Cardiac muscle cell (in vitro differentiated cells and primary cell): ENCODE data around the gene TPRG1. TPM values are rescaled to one million over a fixed set of nuclear protein-coding genes. Genes with fewer than 3 reads are reported as not detected.

Source experiments
- DNase-seq, 2 donors: peaks; one replicate each; pipeline versions ENCODE4 v3.0.0 to v3.0.0-alpha.2; 2010 to 2017; ENCODE audit warnings: low read depth in 1 of 2, low spot score in 1 of 2
- H3K27ac ChIP-seq: fragments of 200-600 bp; sonication (generic); 2 replicates; pipeline ENCODE4 v1.5.1; 2016
- H3K27me3 ChIP-seq: fragments of 200-600 bp; sonication (generic); 2 replicates; pipeline ENCODE4 v1.6.0; 2016; ENCODE audit warnings: control low read depth
- H3K36me3 ChIP-seq: fragments of 200-600 bp; sonication (generic); 2 replicates; pipeline ENCODE4 v1.5.1; 2016; ENCODE audit warnings: control low read depth
- H3K4me1 ChIP-seq: fragments of 200-600 bp; sonication (generic); 2 replicates; pipeline ENCODE4 v1.8.1; 2017; ENCODE audit warnings: low read depth, mild to moderate bottlenecking, mixed run types
- H3K4me3 ChIP-seq: fragments of 200-600 bp; sonication (generic); 2 replicates; pipeline ENCODE4 v1.5.1; 2016; ENCODE audit warnings: mild to moderate bottlenecking
- H3K9me3 ChIP-seq: fragments of 200-600 bp; sonication (generic); 2 replicates; pipeline ENCODE4 v1.5.1; 2017; ENCODE audit warnings: low read depth, mild to moderate bottlenecking, control low read depth
- polyA plus RNA-seq: library from polyadenylated mRNA; unstranded; fragments of >200 nt; fragmentation: Nextera tagmentation; extraction: Ambion mirVana; gene quantifications from 2 replicates; pipeline ENCODE4 v1.2.1, GENCODE V29; 2016
- total RNA-seq: library from RNA; depleted of rRNA; stranded (reverse); fragments of >200 nt; gene quantifications from 2 replicates; pipeline ENCODE4 v1.2.3, GENCODE V29; 2016
- TF ChIP-seq, protein P1 (sequence below): IDR thresholded peaks from 2 replicates; pipeline ENCODE4 v1.5.1; 2012; ENCODE audit warnings: low read depth, mild to moderate bottlenecking, low read length

TPRG1 gene
- total and polyA plus RNA-seq, 2 experiments from 2014 or later, result 0.09 to 0.48 TPM

DNA sequence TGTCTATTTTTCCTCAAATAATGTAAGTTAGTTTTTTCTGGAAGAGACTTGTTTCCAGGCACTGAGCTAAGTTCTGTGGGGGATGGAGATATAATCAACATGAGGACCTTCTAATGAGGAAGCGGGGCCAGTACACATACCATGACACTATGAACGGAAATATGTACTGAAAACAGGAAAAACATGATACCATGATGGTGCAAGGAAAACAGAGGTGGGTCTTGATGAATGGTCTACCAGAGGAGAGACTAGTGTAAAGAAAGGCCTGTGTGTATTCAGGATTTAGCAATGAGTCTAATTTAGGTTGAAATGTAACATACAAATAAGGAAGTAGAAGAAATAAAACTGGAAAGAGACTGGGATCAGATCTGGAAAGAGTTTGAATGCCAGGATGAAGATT lies 38.9 kb upstream of the TPRG1 start:
- no peaks in the 10 kb centered on the region for H3K9me3 ChIP-seq
- H3K4me1 ChIP-seq, result no peaks in the 10 kb centered on the region
- H3K4me3 ChIP-seq, result no peak overlapping the region
- TF ChIP-seq, protein P1, sequence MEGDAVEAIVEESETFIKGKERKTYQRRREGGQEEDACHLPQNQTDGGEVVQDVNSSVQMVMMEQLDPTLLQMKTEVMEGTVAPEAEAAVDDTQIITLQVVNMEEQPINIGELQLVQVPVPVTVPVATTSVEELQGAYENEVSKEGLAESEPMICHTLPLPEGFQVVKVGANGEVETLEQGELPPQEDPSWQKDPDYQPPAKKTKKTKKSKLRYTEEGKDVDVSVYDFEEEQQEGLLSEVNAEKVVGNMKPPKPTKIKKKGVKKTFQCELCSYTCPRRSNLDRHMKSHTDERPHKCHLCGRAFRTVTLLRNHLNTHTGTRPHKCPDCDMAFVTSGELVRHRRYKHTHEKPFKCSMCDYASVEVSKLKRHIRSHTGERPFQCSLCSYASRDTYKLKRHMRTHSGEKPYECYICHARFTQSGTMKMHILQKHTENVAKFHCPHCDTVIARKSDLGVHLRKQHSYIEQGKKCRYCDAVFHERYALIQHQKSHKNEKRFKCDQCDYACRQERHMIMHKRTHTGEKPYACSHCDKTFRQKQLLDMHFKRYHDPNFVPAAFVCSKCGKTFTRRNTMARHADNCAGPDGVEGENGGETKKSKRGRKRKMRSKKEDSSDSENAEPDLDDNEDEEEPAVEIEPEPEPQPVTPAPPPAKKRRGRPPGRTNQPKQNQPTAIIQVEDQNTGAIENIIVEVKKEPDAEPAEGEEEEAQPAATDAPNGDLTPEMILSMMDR, result no peak
- H3K27ac ChIP-seq, result no peak overlapping the region
- no peaks in the 10 kb centered on the region for H3K36me3 ChIP-seq
- DNase-seq, result no peak
- no peaks in the 10 kb centered on the region for H3K27me3 ChIP-seq

DNA sequence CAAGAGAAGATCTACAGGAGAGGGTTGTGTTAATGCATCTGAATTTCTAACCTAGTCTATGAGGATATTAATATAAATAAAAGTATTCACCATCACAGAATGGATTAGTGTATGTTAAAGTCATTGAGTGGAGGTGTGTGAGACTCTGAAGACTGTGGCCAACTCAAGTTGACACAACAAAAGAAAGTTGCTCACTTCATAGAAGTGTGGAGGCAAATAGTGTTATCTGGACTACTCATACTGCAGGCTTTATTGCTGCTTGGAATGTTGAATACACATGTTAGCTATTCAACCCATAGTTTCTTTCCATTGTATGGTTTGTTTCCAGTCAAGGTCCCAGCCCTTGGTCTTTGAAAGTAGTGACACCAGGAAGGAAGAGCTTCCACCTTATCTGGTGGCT lies 38.0 kb upstream of the TPRG1 start:
- Histone ChIP-seq H3K9me3 (no peaks in the 10 kb centered on the region), H3K27me3 (no peaks in the 10 kb centered on the region), H3K4me1 (no peaks in the 10 kb centered on the region), H3K27ac (no peak overlapping the region), H3K36me3 (no peaks in the 10 kb centered on the region), H3K4me3 (no peak overlapping the region)
- no peak for DNase-seq
- TF ChIP-seq, protein P1, result no peak

DNA sequence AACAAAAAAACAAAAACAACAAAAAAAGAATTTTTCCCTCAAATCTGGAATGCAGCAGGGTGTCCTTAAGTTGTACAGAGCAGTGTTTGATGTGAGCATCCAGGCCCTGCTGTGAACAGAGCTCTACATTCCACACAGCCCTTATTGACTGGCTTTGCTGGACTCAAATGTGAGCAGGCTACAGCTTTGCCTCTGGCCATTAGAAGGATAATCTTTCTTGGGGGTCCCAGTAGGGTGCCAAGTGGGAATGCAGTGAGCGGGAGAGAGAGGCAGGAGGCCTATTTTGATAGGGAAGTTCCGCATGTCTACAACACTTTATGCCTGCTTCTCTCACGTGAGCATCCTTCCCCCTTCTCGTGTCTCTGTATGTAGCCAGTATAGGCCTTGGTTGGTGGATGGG lies 34.4 kb upstream of the TPRG1 start:
- TF ChIP-seq, protein P1, result no peak
- no peak for DNase-seq

DNA sequence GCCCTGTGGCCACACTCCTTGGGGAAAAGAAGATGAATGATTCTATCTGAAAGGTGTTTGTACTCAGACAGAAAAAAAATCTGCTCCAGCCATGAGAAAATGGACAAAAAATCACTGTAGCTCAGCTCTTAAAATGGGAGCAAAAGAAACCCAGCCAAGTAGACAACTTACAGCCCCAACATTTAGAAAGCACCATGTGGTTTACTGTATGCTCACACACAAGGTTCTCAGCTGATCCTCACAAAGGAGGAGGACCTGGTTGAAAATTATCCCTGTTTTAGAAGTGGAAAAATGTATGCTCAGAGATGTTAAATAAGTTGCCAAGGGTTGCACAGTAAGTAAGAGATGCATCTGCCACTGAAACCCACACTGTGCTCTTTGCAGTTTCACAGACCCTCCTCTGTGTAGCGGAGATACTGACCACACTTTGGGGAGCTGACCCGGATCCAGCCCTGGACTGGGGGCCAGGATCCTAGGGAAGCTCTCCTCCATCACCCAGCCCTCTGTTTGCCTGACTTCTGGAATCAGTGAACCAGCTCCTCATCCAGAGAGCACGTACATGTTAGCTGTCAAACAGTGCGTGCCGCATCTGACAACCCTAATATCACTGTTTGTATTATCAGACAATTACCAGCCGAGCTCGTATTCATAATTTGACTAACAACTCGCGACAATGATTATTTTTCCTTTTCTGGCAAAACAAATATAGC lies 32.7 kb upstream of the TPRG1 start:
- DNase-seq, result no peak
- Histone ChIP-seq H3K27me3 (peaks cover 4% of the 10 kb centered on the region), H3K4me3 (no peak overlapping the region), H3K9me3 (no peaks in the 10 kb centered on the region), H3K4me1 (no peaks in the 10 kb centered on the region), H3K27ac (no peak overlapping the region), H3K36me3 (no peaks in the 10 kb centered on the region)
- TF ChIP-seq, protein P1, result no peak

More for the DNA sequence above, 34.4 kb upstream of the TPRG1 start:
- H3K27ac ChIP-seq, result no peak overlapping the region
- no peaks in the 10 kb centered on the region for H3K36me3 ChIP-seq
- H3K4me1 ChIP-seq, result no peaks in the 10 kb centered on the region
- no peak overlapping the region for H3K4me3 ChIP-seq
- no peaks in the 10 kb centered on the region for H3K9me3 ChIP-seq
- H3K27me3 ChIP-seq, result peaks cover 4% of the 10 kb centered on the region

DNA sequence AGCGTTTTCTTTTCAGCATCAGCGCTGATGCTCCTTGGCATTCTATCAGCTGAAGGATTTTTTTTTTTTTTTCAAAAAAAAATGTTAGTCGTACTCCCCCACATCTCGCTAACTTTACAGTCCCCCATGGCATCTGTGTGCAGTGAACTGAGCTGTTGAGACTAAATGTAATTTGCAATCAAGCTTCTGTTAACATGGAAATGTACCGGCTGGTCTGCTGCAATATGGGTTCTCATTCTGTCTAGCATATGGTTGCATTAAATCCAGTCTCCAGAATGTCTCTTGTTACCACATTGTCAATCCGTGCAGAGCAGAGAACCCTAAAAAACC lies 32.2 kb upstream of the TPRG1 start:
- peak in 1 of 2 donors; percentile 13 for DNase-seq
- H3K27me3 ChIP-seq, result peaks cover 4% of the 10 kb centered on the region

More for the DNA sequence above, 32.2 kb upstream of the TPRG1 start:
- Histone ChIP-seq H3K27ac (no peak overlapping the region), H3K4me3 (no peak overlapping the region), H3K36me3 (no peaks in the 10 kb centered on the region), H3K9me3 (no peaks in the 10 kb centered on the region), H3K4me1 (no peaks in the 10 kb centered on the region)
- TF ChIP-seq, protein P1, result no peak
